ENCODE data around the gene ECPAS.
"Not testable (repeated sequence)": the region's sequence is repeated elsewhere in the genome, so short reads cannot be mapped to it uniquely, and the experiment has no call there.

The ECPAS gene

GRCh38 chr9:111502506-111502905 lies 18.3 kb upstream of the ECPAS start:
- ATAC-seq (ENCODE audit: low read depth) (no peak), DNase-seq (ENCODE audit: low spot score) (no peak)
- H3K4me3 ChIP-seq (ENCODE audit: severe bottlenecking): no peak overlapping the region
- H3K27me3 ChIP-seq (ENCODE audit: insufficient read depth, poor library complexity, severe bottlenecking): no peaks in the 10 kb centered on the region
- no peak overlapping the region for H3K27ac ChIP-seq (ENCODE audit: poor library complexity, severe bottlenecking)
- H3K9me3 ChIP-seq (ENCODE audit: severe bottlenecking): no peaks in the 10 kb centered on the region
- H3K36me3 ChIP-seq (ENCODE audit: low read depth): no peaks in the 10 kb centered on the region
- no peaks in the 10 kb centered on the region for H3K4me1 ChIP-seq (ENCODE audit: insufficient read depth, poor library complexity, severe bottlenecking)
- TF ChIP-seq CTCF (IDR thresholded peaks at IDR 0.05; ENCODE audit: poor library complexity, severe bottlenecking): no peak

GRCh38 chr9:111501648-111502047 lies 17.5 kb upstream of the ECPAS start:
- DNase-seq (ENCODE audit: low spot score) (no peak), ATAC-seq (ENCODE audit: low read depth) (no peak)
- Histone ChIP-seq H3K9me3 (ENCODE audit: severe bottlenecking) (no peaks in the 10 kb centered on the region), H3K4me1 (ENCODE audit: insufficient read depth, poor library complexity, severe bottlenecking) (no peaks in the 10 kb centered on the region), H3K27me3 (ENCODE audit: insufficient read depth, poor library complexity, severe bottlenecking) (no peaks in the 10 kb centered on the region), H3K36me3 (ENCODE audit: low read depth) (no peaks in the 10 kb centered on the region), H3K27ac (ENCODE audit: poor library complexity, severe bottlenecking) (no peak overlapping the region), H3K4me3 (ENCODE audit: severe bottlenecking) (no peak overlapping the region)
- no peak for TF ChIP-seq CTCF (IDR thresholded peaks at IDR 0.05; ENCODE audit: poor library complexity, severe bottlenecking)

- Histone ChIP-seq H3K4me3 (ENCODE audit: severe bottlenecking) (no peak overlapping the region), H3K36me3 (ENCODE audit: low read depth) (no peaks in the 10 kb centered on the region), H3K27me3 (ENCODE audit: insufficient read depth, poor library complexity, severe bottlenecking) (no peaks in the 10 kb centered on the region), H3K27ac (ENCODE audit: poor library complexity, severe bottlenecking) (no peak overlapping the region), H3K9me3 (ENCODE audit: severe bottlenecking) (no peaks in the 10 kb centered on the region), H3K4me1 (ENCODE audit: insufficient read depth, poor library complexity, severe bottlenecking) (no peaks in the 10 kb centered on the region)
- ATAC-seq (ENCODE audit: low read depth) (no peak), DNase-seq (ENCODE audit: low spot score) (no peak)
- TF ChIP-seq CTCF (IDR thresholded peaks at IDR 0.05; ENCODE audit: poor library complexity, severe bottlenecking): no peak
These were observed 16.9 kb upstream of the ECPAS start for GRCh38 chr9:111501005-111501562.

GRCh38 chr9:111497196-111497595 lies 13.0 kb upstream of the ECPAS start:
- not testable (repeated sequence) for H3K27ac ChIP-seq (ENCODE audit: poor library complexity, severe bottlenecking); H3K27me3 ChIP-seq (ENCODE audit: insufficient read depth, poor library complexity, severe bottlenecking); ATAC-seq (ENCODE audit: low read depth)

GRCh38 chr9:111484572-111484894 lies 350 bp upstream of the ECPAS start:
- Histone ChIP-seq H3K27ac (ENCODE audit: poor library complexity, severe bottlenecking) (peak overlapping the region; percentile 95), H3K36me3 (ENCODE audit: low read depth) (no peaks in the 10 kb centered on the region), H3K4me3 (ENCODE audit: severe bottlenecking) (peak overlapping the region; percentile 90), H3K4me1 (ENCODE audit: insufficient read depth, poor library complexity, severe bottlenecking) (no peaks in the 10 kb centered on the region), H3K9me3 (ENCODE audit: severe bottlenecking) (no peaks in the 10 kb centered on the region), H3K27me3 (ENCODE audit: insufficient read depth, poor library complexity, severe bottlenecking) (no peaks in the 10 kb centered on the region)
- ATAC-seq (ENCODE audit: low read depth) (no peak), DNase-seq (ENCODE audit: low spot score) (no peak)
- no peak for TF ChIP-seq CTCF (IDR thresholded peaks at IDR 0.05; ENCODE audit: poor library complexity, severe bottlenecking)

More at GRCh38 chr9:111497196-111497595, 13.0 kb upstream of the ECPAS start:
- H3K4me1 ChIP-seq (ENCODE audit: insufficient read depth, poor library complexity, severe bottlenecking); DNase-seq (ENCODE audit: low spot score); H3K4me3 ChIP-seq (ENCODE audit: severe bottlenecking); H3K9me3 ChIP-seq (ENCODE audit: severe bottlenecking); H3K36me3 ChIP-seq (ENCODE audit: low read depth): not testable (repeated sequence)
